ENCODE results near the gene FBXO44. TPM values are rescaled to one million over a fixed set of nuclear protein-coding genes. Genes with fewer than 3 reads are reported as not detected.

Gene FBXO44
- total and polyA plus RNA-seq, 8 donors = 12.1 to 21.1 (median 14.6) TPM

- no peak for TF ChIP-seq CTCF (IDR thresholded peaks at IDR 0.05)
Measured at GRCh38 chr1:11664336-11665065, 9.8 kb downstream of the FBXO44 start.

GRCh38 chr1:11668516-11668915 is 13.8 kb downstream of the FBXO44 start:
- no peak overlapping the region for H3K27ac ChIP-seq
- intact Hi-C loops (cut with DNase I) = no loop called here
- peaks cover 2 to 32% of the 10 kb centered on the region in 2 donors for H3K4me1 ChIP-seq
- H3K4me3 ChIP-seq = no peak overlapping the region
- H3K9me3 ChIP-seq = no peaks in the 10 kb centered on the region
- DNase-seq (no peak), ATAC-seq (no peak)
- TF ChIP-seq CTCF (IDR thresholded peaks at IDR 0.05) = no peak
- no peaks in the 10 kb centered on the region for H3K27me3 ChIP-seq
- peaks cover 0 to 45% of the 10 kb centered on the region in 2 donors for H3K36me3 ChIP-seq

More at GRCh38 chr1:11664336-11665065, 9.8 kb downstream of the FBXO44 start:
- H3K36me3 ChIP-seq = peaks cover 0 to 21% of the 10 kb centered on the region in 2 donors
- ATAC-seq = peak; percentile 47
- peak overlapping the region; percentile 76 to 91 for H3K27ac ChIP-seq
- peak overlapping the region; percentile 47 to 62 for H3K4me3 ChIP-seq
- intact Hi-C loops (cut with DNase I) = no loop called here
- H3K27me3 ChIP-seq = no peaks in the 10 kb centered on the region
- DNase-seq = peak in 3 of 4 donors; percentile 58 to 87 (median 59)
- no peaks in the 10 kb centered on the region for H3K9me3 ChIP-seq
- peaks cover 2 to 23% of the 10 kb centered on the region in 2 donors for H3K4me1 ChIP-seq

- no peak overlapping the region for H3K4me3 ChIP-seq
- DNase-seq (no peak), ATAC-seq (no peak)
- no peaks in the 10 kb centered on the region for H3K27me3 ChIP-seq
- intact Hi-C loops (cut with DNase I) = no loop called here
- peaks cover 2 to 20% of the 10 kb centered on the region in 2 donors for H3K4me1 ChIP-seq
- H3K9me3 ChIP-seq = no peaks in the 10 kb centered on the region
- peaks cover 0 to 68% of the 10 kb centered on the region in 2 donors for H3K36me3 ChIP-seq
- TF ChIP-seq CTCF (IDR thresholded peaks at IDR 0.05) = no peak
- peak overlapping the region in 1 of 2 donors; percentile 37 for H3K27ac ChIP-seq
Measured at GRCh38 chr1:11670747-11671146, 16.1 kb downstream of the FBXO44 start.

GRCh38 chr1:11671205-11671543 is 16.5 kb downstream of the FBXO44 start:
- peak overlapping the region in 1 of 2 donors; percentile 37 for H3K27ac ChIP-seq
- ATAC-seq (no peak), DNase-seq (no peak)
- no peaks in the 10 kb centered on the region for H3K9me3 ChIP-seq
- intact Hi-C loops (cut with DNase I) = no loop called here
- peaks cover 2 to 20% of the 10 kb centered on the region in 2 donors for H3K4me1 ChIP-seq
- H3K4me3 ChIP-seq = no peak overlapping the region
- TF ChIP-seq CTCF (IDR thresholded peaks at IDR 0.05) = no peak
- H3K27me3 ChIP-seq = no peaks in the 10 kb centered on the region
- H3K36me3 ChIP-seq = peaks cover 0 to 72% of the 10 kb centered on the region in 2 donors

GRCh38 chr1:11671544-11672286 is 17.0 kb downstream of the FBXO44 start:
- Histone ChIP-seq H3K36me3 (peaks cover 0 to 77% of the 10 kb centered on the region in 2 donors), H3K4me3 (no peak overlapping the region), H3K4me1 (peaks cover 2 to 20% of the 10 kb centered on the region in 2 donors), H3K9me3 (no peaks in the 10 kb centered on the region), H3K27ac (peak overlapping the region in 1 of 2 donors; percentile 28), H3K27me3 (no peaks in the 10 kb centered on the region)
- no peak for TF ChIP-seq CTCF (IDR thresholded peaks at IDR 0.05)
- ATAC-seq (peak; percentile 35), DNase-seq (no peak)
- intact Hi-C loops (cut with DNase I) = no loop called here

All from left lung (tissue), 10 donors.